LNCAP (cell line): ENCODE data around the gene SCN1B.

ENCODE experiments used
- TF ChIP-seq, protein P1 (sequence below): fragments of 450-650 bp; IDR thresholded peaks from 2 replicates; pipeline ENCODE4 v1.5.1; 2017; ENCODE audit warnings: mild to moderate bottlenecking

The SCN1B gene

GRCh38 chr19:35034588-35035382, 4.5 kb downstream of the SCN1B start:
- TF ChIP-seq, protein P1, sequence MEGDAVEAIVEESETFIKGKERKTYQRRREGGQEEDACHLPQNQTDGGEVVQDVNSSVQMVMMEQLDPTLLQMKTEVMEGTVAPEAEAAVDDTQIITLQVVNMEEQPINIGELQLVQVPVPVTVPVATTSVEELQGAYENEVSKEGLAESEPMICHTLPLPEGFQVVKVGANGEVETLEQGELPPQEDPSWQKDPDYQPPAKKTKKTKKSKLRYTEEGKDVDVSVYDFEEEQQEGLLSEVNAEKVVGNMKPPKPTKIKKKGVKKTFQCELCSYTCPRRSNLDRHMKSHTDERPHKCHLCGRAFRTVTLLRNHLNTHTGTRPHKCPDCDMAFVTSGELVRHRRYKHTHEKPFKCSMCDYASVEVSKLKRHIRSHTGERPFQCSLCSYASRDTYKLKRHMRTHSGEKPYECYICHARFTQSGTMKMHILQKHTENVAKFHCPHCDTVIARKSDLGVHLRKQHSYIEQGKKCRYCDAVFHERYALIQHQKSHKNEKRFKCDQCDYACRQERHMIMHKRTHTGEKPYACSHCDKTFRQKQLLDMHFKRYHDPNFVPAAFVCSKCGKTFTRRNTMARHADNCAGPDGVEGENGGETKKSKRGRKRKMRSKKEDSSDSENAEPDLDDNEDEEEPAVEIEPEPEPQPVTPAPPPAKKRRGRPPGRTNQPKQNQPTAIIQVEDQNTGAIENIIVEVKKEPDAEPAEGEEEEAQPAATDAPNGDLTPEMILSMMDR, result no peak

GRCh38 chr19:35037716-35038622, 7.7 kb downstream of the SCN1B start:
- TF ChIP-seq, protein P1, result no peak

GRCh38 chr19:35038623-35039512, 8.6 kb downstream of the SCN1B start:
- TF ChIP-seq, protein P1, result no peak

DNA sequence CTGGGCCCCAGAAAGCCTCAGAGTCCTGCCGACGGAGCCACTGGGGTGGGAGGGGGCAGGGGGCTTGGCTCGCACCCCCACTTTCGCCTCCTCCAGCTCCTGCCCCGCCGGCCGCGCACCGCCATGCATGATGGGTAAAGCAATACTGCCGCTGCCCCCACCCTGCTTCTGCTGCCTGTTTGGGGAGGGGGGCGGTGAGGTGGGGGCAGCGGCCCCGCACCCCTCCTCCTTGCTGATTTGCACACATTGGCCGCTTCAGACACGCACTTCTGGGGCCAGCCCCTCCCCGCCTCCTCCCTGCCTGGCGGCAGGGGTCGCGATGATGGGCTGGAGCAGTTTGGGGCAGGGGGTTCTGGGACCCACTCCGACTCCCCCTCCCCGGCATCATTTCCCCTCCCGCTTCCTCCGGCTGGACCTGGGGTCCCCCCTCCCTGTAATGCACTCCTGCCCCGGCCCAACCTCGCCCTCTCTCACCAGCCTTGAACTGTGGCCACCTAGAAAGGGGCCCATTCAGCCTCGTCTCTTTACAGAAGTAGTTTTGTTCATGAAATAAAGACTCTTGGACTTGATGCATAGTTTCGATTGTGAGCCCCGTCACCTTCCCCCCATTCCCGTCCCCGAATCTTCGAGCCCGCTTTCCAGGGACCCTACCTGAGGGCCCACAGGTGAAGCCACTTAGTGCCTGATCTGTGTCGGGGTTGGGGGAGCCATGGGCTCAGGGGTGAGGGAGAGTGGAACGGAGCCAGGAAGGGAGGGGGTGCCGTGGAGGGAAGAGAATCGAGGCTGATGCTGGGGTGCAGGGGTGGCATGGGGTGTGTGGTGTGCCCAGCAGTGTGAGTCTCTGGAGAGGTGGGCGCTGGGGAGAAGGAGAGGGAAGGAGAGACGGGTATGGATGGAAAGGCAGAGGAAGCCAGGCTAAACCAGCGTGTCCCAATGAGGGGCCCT, 9.9 kb downstream of the SCN1B start:
- TF ChIP-seq, protein P1, result no peak

GRCh38 chr19:35040826-35041547, 10.7 kb downstream of the SCN1B start:
- TF ChIP-seq, protein P1, result no peak

DNA sequence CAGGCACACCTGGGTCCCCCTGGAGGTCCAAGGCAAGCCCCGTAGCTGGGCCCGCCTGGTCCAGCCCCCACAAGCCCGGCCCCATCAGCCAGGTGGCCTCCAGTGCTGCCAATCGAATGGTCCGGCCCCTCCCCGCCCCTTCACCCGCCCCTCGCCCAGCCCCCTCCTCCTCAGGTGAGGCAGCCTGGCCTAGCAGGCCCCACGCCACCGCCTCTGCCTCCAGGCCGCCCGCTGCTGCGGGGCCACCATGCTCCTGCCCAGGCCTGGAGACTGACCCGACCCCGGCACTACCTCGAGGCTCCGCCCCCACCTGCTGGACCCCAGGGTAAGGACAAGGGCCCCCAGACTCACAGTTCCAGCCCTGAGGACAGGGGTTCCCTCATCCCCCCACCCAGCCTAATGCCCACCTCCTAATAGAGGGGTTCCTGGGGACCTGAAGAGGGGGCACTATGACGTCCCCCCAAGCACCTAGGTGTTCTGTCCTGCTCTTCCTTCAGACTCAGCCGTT, 11.3 kb downstream of the SCN1B start, which contains the start of gene HPN:
HPN (plus strand) TSS at position 174 of the 508 bp plus-strand sequence. CDS start 786 bp downstream, outside the sequence.
- TF ChIP-seq, protein P1, result no peak
